GM12878 (cell line): Measurements from ENCODE around the gene KIAA1586. TPM values are rescaled to one million over a fixed set of nuclear protein-coding genes. Genes with fewer than 3 reads are reported as not detected.

Experiments
- ATAC-seq: fragments of 200-7000 bp; cut with Tn5 transposase; 3 replicates; pipeline ENCODE4 v1.9.1; 2020; ENCODE audit warnings: mild to moderate bottlenecking, moderate library complexity
- BruUV-seq: library from RNA; stranded (reverse); fragments of 400-500 nt; replicated peaks from 2 replicates; lab custom pipeline; 2021; lab: Mats Ljungman, UMichigan
- CTCF ChIA-PET: fragments of 300-600 bp; sonication (Branson Sonifier 250); formaldehyde crosslinking; extraction: SDS; loops from one replicate; lab custom pipeline; 2021; ENCODE audit warnings: inconsistent platforms; lab: Yijun Ruan, JAX
- POLR2A ChIA-PET: fragments of 350-600 bp; formaldehyde crosslinking; extraction: SDS; loops from one replicate; lab custom pipeline; 2021; ENCODE audit warnings: inconsistent platforms; lab: Charles Lee
- RAD21 ChIA-PET: fragments of 300-600 bp; sonication (Branson Sonifier 250); formaldehyde crosslinking; loops from one replicate; lab custom pipeline; 2023; ENCODE audit warnings: antibody characterized with exemption; ENCODE audit not compliant: unreplicated experiment; lab: Charles Lee
- SMC1A ChIA-PET: fragments of 300-600 bp; sonication (Branson Sonifier 250); formaldehyde crosslinking; loops from one replicate; lab custom pipeline; 2023; ENCODE audit not compliant: unreplicated experiment, uncharacterized antibody; lab: Charles Lee
- DNase-seq: peaks from one replicate; pipeline ENCODE4 v3.0.0-alpha.2; 2011; ENCODE audit warnings: low read depth, low spot score
- FAIRE-seq: peaks from 3 replicates; lab custom pipeline; 2011; peaks lifted over from hg19 to GRCh38; lab: Jason Lieb, UNC
- H2AFZ ChIP-seq: 2 replicates; pipeline ENCODE4 v1.6.0; 2011; ENCODE audit warnings: low read depth, low read length, control low read depth; ENCODE audit not compliant: control insufficient read depth
- H3K27ac ChIP-seq: 2 replicates; pipeline ENCODE4 v1.5.1; 2011; ENCODE audit warnings: control low read depth; ENCODE audit not compliant: control insufficient read depth, insufficient read depth
- H3K27me3 ChIP-seq, 2 experiments: replicated peaks in 1 of 2; 2 replicates each; pipeline versions ENCODE4 v1.6.0 to v1.6.1; 2011; ENCODE audit warnings: low read length in 1 of 2; ENCODE audit not compliant: control insufficient read depth in 2 of 2, insufficient read depth in 2 of 2
- H3K36me3 ChIP-seq, 2 experiments: 2 replicates each; pipeline ENCODE4 v1.5.1; 2011; ENCODE audit warnings: low read length in 1 of 2; ENCODE audit not compliant: control insufficient read depth in 2 of 2, insufficient read depth in 2 of 2
- H3K4me1 ChIP-seq: 2 replicates; pipeline ENCODE4 v1.6.1; 2011; ENCODE audit warnings: mild to moderate bottlenecking, low read length, moderate library complexity, mixed read lengths; ENCODE audit not compliant: control insufficient read depth, insufficient read depth
- H3K4me2 ChIP-seq: 2 replicates; pipeline ENCODE4 v1.6.0; 2011; ENCODE audit warnings: control low read depth; ENCODE audit not compliant: control insufficient read depth, insufficient read depth
- H3K4me3 ChIP-seq: fragments of 200-600 bp; sonication (generic); 2 replicates; pipeline ENCODE4 v1.5.1; 2016
- H3K79me2 ChIP-seq: 2 replicates; pipeline ENCODE4 v1.6.0; 2011; ENCODE audit warnings: low read length; ENCODE audit not compliant: control insufficient read depth, insufficient read depth
- H3K9ac ChIP-seq: 2 replicates; pipeline ENCODE4 v1.8.0; 2011; ENCODE audit warnings: low read length, control low read depth, mixed read lengths; ENCODE audit not compliant: control insufficient read depth, insufficient read depth
- H3K9me3 ChIP-seq: replicated peaks from 3 replicates; pipeline ENCODE4 v1.5.1; 2011; ENCODE audit warnings: mild to moderate bottlenecking, low read length; ENCODE audit not compliant: control insufficient read depth, insufficient read depth
- H4K20me1 ChIP-seq: 2 replicates; pipeline ENCODE4 v1.6.0; 2011; ENCODE audit not compliant: control insufficient read depth, insufficient read depth
- CHD2 ChIP-seq: IDR thresholded peaks from 2 replicates; pipeline ENCODE4 v1.6.1; 2011; ENCODE audit warnings: low read depth, low read length, improper control_type of control experiment, borderline replicate concordance
- GABPA ChIP-seq: IDR thresholded peaks from 2 replicates; pipeline ENCODE4 v1.6.1; 2014; ENCODE audit warnings: antibody characterized with exemption, low read depth, mild to moderate bottlenecking, inconsistent platforms
- HDAC6 ChIP-seq: fragments of 200-600 bp; sonication (generic); IDR thresholded peaks from one replicate; pipeline ENCODE4 v1.8.0; 2017; ENCODE audit warnings: antibody characterized with exemption; ENCODE audit not compliant: unreplicated experiment
- IRF4 ChIP-seq: IDR thresholded peaks from 2 replicates; pipeline ENCODE4 v1.6.1; 2011; ENCODE audit warnings: low read depth, low read length
- KAT2A ChIP-seq: conservative IDR thresholded peaks from 2 replicates; pipeline ENCODE4 v1.6.1; 2011; ENCODE audit warnings: low read depth, low read length; ENCODE audit not compliant: control insufficient read depth
- MTA2 ChIP-seq: fragments of 450-650 bp; IDR thresholded peaks from 2 replicates; pipeline ENCODE4 v1.6.1; 2016; ENCODE audit warnings: low read depth, mild to moderate bottlenecking, moderate library complexity
- NR2F1 ChIP-seq: fragments of 450-650 bp; conservative IDR thresholded peaks from 2 replicates; pipeline ENCODE4 v1.6.1; 2017; ENCODE audit warnings: mild to moderate bottlenecking
- NRF1 ChIP-seq: conservative IDR thresholded peaks from 2 replicates; pipeline ENCODE4 v1.6.1; 2011; ENCODE audit warnings: mild to moderate bottlenecking, low read depth, low read length, improper control_type of control experiment
- RB1 ChIP-seq: fragments of 450-650 bp; formaldehyde crosslinking; IDR thresholded peaks from 2 replicates; pipeline ENCODE4 v1.6.1; 2017; ENCODE audit warnings: mild to moderate bottlenecking, borderline replicate concordance
- RELB ChIP-seq: fragments of 450-650 bp; IDR thresholded peaks from 2 replicates; pipeline ENCODE4 v1.6.1; 2017; ENCODE audit warnings: low read depth, mild to moderate bottlenecking, moderate library complexity
- SMARCA5 ChIP-seq: fragments of 450-650 bp; IDR thresholded peaks from 2 replicates; pipeline ENCODE4 v1.6.1; 2017; ENCODE audit warnings: mild to moderate bottlenecking
- SPI1 ChIP-seq: IDR thresholded peaks from 2 replicates; pipeline ENCODE4 v1.6.1; 2011; ENCODE audit warnings: low read depth, mild to moderate bottlenecking, low read length, moderate library complexity, borderline replicate concordance; ENCODE audit not compliant: insufficient read depth
- STAT1 ChIP-seq: fragments of 450-650 bp; conservative IDR thresholded peaks from 2 replicates; pipeline ENCODE4 v1.6.1; 2014; ENCODE audit warnings: antibody characterized with exemption, mild to moderate bottlenecking
- STAT3 ChIP-seq: IDR thresholded peaks from 2 replicates; pipeline ENCODE4 v1.6.1; 2011; ENCODE audit warnings: low read depth, low read length, improper control_type of control experiment
- TAF1 ChIP-seq: IDR thresholded peaks from 2 replicates; pipeline ENCODE4 v1.6.1; 2011; ENCODE audit warnings: mild to moderate bottlenecking, low read depth, low read length, borderline replicate concordance
- WRNIP1 ChIP-seq: IDR thresholded peaks from 2 replicates; pipeline ENCODE4 v1.6.1; 2011; ENCODE audit warnings: low read depth, low read length, improper control_type of control experiment, borderline replicate concordance
- WGBS: methylation state at CpG from one replicate; pipeline ENCODE4 v1.1.6; 2016; ENCODE audit warnings: low lambda C conversion rate; ENCODE audit not compliant: insufficient replicate concordance, insufficient coverage; ENCODE audit errors: missing lambda C conversion rate; 5-methylcytosine and 5-hydroxymethylcytosine counted together
- in situ Hi-C: fragments of 300-500 bp; cut with MboI; formaldehyde crosslinking; loops from 9 replicates; pipeline ENCODE4 v1.14.3; 2018; ENCODE audit warnings: mixed read lengths
- intact Hi-C: fragments of 100-400 bp; cut with micrococcal nuclease; formaldehyde crosslinking; loops from one replicate; pipeline ENCODE4 v1.14.2; 2022; ENCODE audit not compliant: unreplicated experiment
- polyA plus RNA-seq, 11 experiments: library from polyadenylated mRNA; depleted of rRNA in 4 of 11; unstranded in 6 of 11; stranded (reverse) in 5 of 11; fragments of >200 nt; fragmentation: Nextera tagmentation in 4 of 11; fragmentation: Illumina TruSeq in 1 of 11; extraction: Ambion mirVana in 4 of 11; extraction: Trizol in 1 of 11; gene quantifications; 1 replicate in 1 of 11; 2 replicates in 10 of 11; pipeline versions ENCODE4 v1.2.1 to v1.2.3, GENCODE V29; 2011 to 2016; ENCODE audit warnings: inconsistent platforms in 2 of 11, missing spikeins in 2 of 11, low read depth in 1 of 11
- total RNA-seq, 4 experiments: library from RNA; depleted of rRNA in 3 of 4; stranded (reverse); fragments of >200 nt in 3 of 4; fragmentation: Illumina TruSeq in 1 of 4; extraction: Trizol in 1 of 4; gene quantifications; 2 replicates each; pipeline versions ENCODE4 v1.2.1 to v1.2.3, GENCODE V29; 2013 to 2021

Gene KIAA1586
- total and polyA plus RNA-seq, 10 of the 15 experiments (the other 5 are each of a cell fraction or from before 2014, with no cell fraction given), result 13.1 to 33.1 (median 21.2) TPM

DNA sequence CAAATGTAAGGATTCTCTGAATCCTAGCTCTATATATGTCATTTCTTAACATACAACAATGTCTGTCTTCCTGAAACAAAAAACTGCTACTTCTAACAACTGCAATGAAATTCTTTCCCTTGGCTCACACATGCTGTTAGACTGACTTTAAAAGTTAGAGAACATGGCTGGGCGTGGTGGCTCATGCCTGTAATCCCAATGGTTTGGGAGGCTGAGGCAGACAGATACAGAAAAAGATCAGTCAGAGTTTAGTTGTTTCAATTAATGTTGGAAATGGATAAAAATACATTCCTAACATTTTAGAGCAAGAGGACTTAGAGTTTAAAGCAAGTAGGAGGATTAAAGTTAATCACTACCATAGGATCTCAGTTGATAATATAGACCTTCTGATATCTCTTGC lies 28.7 kb upstream of the KIAA1586 start:
- SMC1A ChIA-PET, result interaction anchor here (0.5 to 5.2 kb wide), 6 partner anchors 19 to 299 kb away, joined by 3 to 65 read pairs (median 4); partner anchors contain the start of gene PRIM2
- Histone ChIP-seq H3K9ac (no peak overlapping the region), H4K20me1 (no peaks in the 10 kb centered on the region), H3K36me3 (no peaks in the 10 kb centered on the region), H3K79me2 (no peaks in the 10 kb centered on the region), H3K27me3 (no peaks in the 10 kb centered on the region), H3K4me2 (no peak overlapping the region), H3K4me1 (no peaks in the 10 kb centered on the region), H3K27ac (no peak overlapping the region), H2AFZ (no peak overlapping the region), H3K9me3 (no peaks in the 10 kb centered on the region), H3K4me3 (no peak overlapping the region)
- DNase-seq (no peak), FAIRE-seq (no peak), ATAC-seq (no peak)
- POLR2A ChIA-PET, result no interaction called here
- in situ Hi-C loops, result no loop called here
- BruUV-seq, result no TSS peak
- WGBS, result 36% methylated on average over 1 of the region's 1 CpG
- RAD21 ChIA-PET, result interaction anchor here (4.9 kb wide), 1 partner anchor 114 kb away, joined by 35 read pairs; no protein-coding TSS in a partner anchor
- intact Hi-C loops, result no loop called here
- CTCF ChIA-PET, result interaction anchor here (1.3 to 5.2 kb wide), 7 partner anchors 8 to 299 kb away, joined by 3 to 110 read pairs (median 7); partner anchors contain the start of genes BEND6 and PRIM2
- TF ChIP-seq RB1 (no peak), MTA2 (no peak), GABPA (no peak), STAT1 (no peak), SMARCA5 (no peak)

- no peak for FAIRE-seq
- WGBS, result 52% methylated on average over 4 of the region's 4 CpGs
- no TSS peak for BruUV-seq
- TF ChIP-seq TAF1, result no peak
- no peak for TF ChIP-seq KAT2A
- no peak for TF ChIP-seq IRF4
- TF ChIP-seq CHD2, result no peak
- TF ChIP-seq SPI1, result no peak
- no peak for TF ChIP-seq NR2F1
- no peak for TF ChIP-seq RELB
- no peak for TF ChIP-seq STAT3
- TF ChIP-seq HDAC6, result no peak
- no peak for TF ChIP-seq WRNIP1
- TF ChIP-seq NRF1, result no peak
These were observed 27.1 kb upstream of the KIAA1586 start for GRCh38 chr6:57019434-57019833.

More at GRCh38 chr6:57019434-57019833, 27.1 kb upstream of the KIAA1586 start:
- CTCF ChIA-PET, result interaction anchor here (0.8 to 5.2 kb wide), 6 partner anchors 13 to 297 kb away, joined by 3 to 110 read pairs (median 10); partner anchors contain the start of genes BEND6 and PRIM2
- DNase-seq, result no peak
- no peak for ATAC-seq
- no peak overlapping the region for H3K4me3 ChIP-seq
- H3K27ac ChIP-seq, result no peak overlapping the region
- no peaks in the 10 kb centered on the region for H3K4me1 ChIP-seq
- SMC1A ChIA-PET, result interaction anchor here (5.2 kb wide), 1 partner anchor 117 kb away, joined by 65 read pairs; no protein-coding TSS in a partner anchor
- in situ Hi-C loops, result no loop called here
- H3K4me2 ChIP-seq, result no peak overlapping the region
- POLR2A ChIA-PET, result no interaction called here
- intact Hi-C loops, result no loop called here
- no peak overlapping the region for H3K9ac ChIP-seq
- H3K27me3 ChIP-seq, result no peaks in the 10 kb centered on the region
- H3K9me3 ChIP-seq, result peaks cover 2% of the 10 kb centered on the region; the same call in 1 of the 3 replicates
- no peaks in the 10 kb centered on the region for H4K20me1 ChIP-seq
- no peaks in the 10 kb centered on the region for H3K36me3 ChIP-seq
- H3K79me2 ChIP-seq, result no peaks in the 10 kb centered on the region
- H2AFZ ChIP-seq, result no peak overlapping the region
- RAD21 ChIA-PET, result interaction anchor here (1.2 to 4.9 kb wide), 2 partner anchors 64 to 115 kb away, joined by 5 to 35 read pairs; partner anchors contain the start of gene BEND6
